ENCODE measurements around the gene PCDH15.

PCDH15 gene

DNA sequence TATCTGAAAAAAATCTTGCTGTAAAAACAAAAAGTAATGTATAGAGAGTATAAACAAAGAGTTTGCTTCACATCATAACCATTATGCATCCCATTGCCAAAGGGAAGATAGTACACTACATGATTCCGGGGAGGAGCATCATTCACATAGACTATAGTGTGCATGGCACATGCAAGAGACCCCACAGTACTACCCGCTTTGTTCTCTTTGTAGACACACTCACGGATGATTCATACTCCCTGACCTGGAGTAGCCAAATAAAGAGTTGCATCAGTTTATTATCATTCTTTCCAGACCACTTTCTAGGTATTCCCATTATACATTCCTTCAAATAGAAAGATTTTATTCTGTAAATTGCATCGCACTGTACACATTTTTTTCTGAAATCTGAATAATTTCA lies 356.9 kb downstream of the PCDH15 start:
- DNase-seq (ENCODE audit: extremely low read depth, insufficient read length): no peak
- Histone ChIP-seq H3K36me3 (ENCODE audit: control insufficient read depth, insufficient read depth, low read length) (no peaks in the 10 kb centered on the region), H3K27me3 (replicated peaks; ENCODE audit: control insufficient read depth, insufficient read depth, low read length) (no peaks in the 10 kb centered on the region), H3K4me3 (replicated peaks; ENCODE audit: low read depth, low read length) (no peak overlapping the region)
- TF ChIP-seq, protein P1, sequence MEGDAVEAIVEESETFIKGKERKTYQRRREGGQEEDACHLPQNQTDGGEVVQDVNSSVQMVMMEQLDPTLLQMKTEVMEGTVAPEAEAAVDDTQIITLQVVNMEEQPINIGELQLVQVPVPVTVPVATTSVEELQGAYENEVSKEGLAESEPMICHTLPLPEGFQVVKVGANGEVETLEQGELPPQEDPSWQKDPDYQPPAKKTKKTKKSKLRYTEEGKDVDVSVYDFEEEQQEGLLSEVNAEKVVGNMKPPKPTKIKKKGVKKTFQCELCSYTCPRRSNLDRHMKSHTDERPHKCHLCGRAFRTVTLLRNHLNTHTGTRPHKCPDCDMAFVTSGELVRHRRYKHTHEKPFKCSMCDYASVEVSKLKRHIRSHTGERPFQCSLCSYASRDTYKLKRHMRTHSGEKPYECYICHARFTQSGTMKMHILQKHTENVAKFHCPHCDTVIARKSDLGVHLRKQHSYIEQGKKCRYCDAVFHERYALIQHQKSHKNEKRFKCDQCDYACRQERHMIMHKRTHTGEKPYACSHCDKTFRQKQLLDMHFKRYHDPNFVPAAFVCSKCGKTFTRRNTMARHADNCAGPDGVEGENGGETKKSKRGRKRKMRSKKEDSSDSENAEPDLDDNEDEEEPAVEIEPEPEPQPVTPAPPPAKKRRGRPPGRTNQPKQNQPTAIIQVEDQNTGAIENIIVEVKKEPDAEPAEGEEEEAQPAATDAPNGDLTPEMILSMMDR (IDR thresholded peaks at IDR 0.05; ENCODE audit: insufficient read depth, low read length, poor library complexity, severe bottlenecking): no peak

GRCh38 chr10:54441275-54441674 lies 359.8 kb downstream of the PCDH15 start:
- no peak for DNase-seq (ENCODE audit: extremely low read depth, insufficient read length)
- TF ChIP-seq, protein P1 (IDR thresholded peaks at IDR 0.05; ENCODE audit: insufficient read depth, low read length, poor library complexity, severe bottlenecking): no peak
- Histone ChIP-seq H3K4me3 (replicated peaks; ENCODE audit: low read depth, low read length) (no peak overlapping the region), H3K36me3 (ENCODE audit: control insufficient read depth, insufficient read depth, low read length) (no peaks in the 10 kb centered on the region), H3K27me3 (replicated peaks; ENCODE audit: control insufficient read depth, insufficient read depth, low read length) (no peaks in the 10 kb centered on the region)

- H3K27me3 ChIP-seq (replicated peaks; ENCODE audit: control insufficient read depth, insufficient read depth, low read length): no peaks in the 10 kb centered on the region
- no peak overlapping the region for H3K4me3 ChIP-seq (replicated peaks; ENCODE audit: low read depth, low read length)
- DNase-seq (ENCODE audit: extremely low read depth, insufficient read length): no peak
- TF ChIP-seq, protein P1 (IDR thresholded peaks at IDR 0.05; ENCODE audit: insufficient read depth, low read length, poor library complexity, severe bottlenecking): no peak
- no peaks in the 10 kb centered on the region for H3K36me3 ChIP-seq (ENCODE audit: control insufficient read depth, insufficient read depth, low read length)
Measured at GRCh38 chr10:54434782-54435181, 366.2 kb downstream of the PCDH15 start.

- no peaks in the 10 kb centered on the region for H3K27me3 ChIP-seq (replicated peaks; ENCODE audit: control insufficient read depth, insufficient read depth, low read length)
- no peak overlapping the region for H3K4me3 ChIP-seq (replicated peaks; ENCODE audit: low read depth, low read length)
- no peak for DNase-seq (ENCODE audit: extremely low read depth, insufficient read length)
- TF ChIP-seq, protein P1 (IDR thresholded peaks at IDR 0.05; ENCODE audit: insufficient read depth, low read length, poor library complexity, severe bottlenecking): no peak
- no peaks in the 10 kb centered on the region for H3K36me3 ChIP-seq (ENCODE audit: control insufficient read depth, insufficient read depth, low read length)
Measured at GRCh38 chr10:54415483-54415882, 385.5 kb downstream of the PCDH15 start.

- DNase-seq (ENCODE audit: extremely low read depth, insufficient read length): no peak
- H3K36me3 ChIP-seq (ENCODE audit: control insufficient read depth, insufficient read depth, low read length): no peaks in the 10 kb centered on the region
Measured at GRCh38 chr10:54402576-54402975, 398.5 kb downstream of the PCDH15 start.

More at GRCh38 chr10:54402576-54402975, 398.5 kb downstream of the PCDH15 start:
- H3K4me3 ChIP-seq (replicated peaks; ENCODE audit: low read depth, low read length): no peak overlapping the region
- TF ChIP-seq, protein P1 (IDR thresholded peaks at IDR 0.05; ENCODE audit: insufficient read depth, low read length, poor library complexity, severe bottlenecking): peak; percentile 8
- H3K27me3 ChIP-seq (replicated peaks; ENCODE audit: control insufficient read depth, insufficient read depth, low read length): no peaks in the 10 kb centered on the region

Data from GM06990 (cell line).